ENCODE data around the gene MMP24. TPM values are rescaled to one million over a fixed set of nuclear protein-coding genes. Genes with fewer than 3 reads are reported as not detected.
A peak's percentile ranks its signal among the peaks of the same experiment; 100 is the strongest.

MMP24 gene
- total RNA-seq, 1 donor from 2014 or later: 15.6 TPM

DNA sequence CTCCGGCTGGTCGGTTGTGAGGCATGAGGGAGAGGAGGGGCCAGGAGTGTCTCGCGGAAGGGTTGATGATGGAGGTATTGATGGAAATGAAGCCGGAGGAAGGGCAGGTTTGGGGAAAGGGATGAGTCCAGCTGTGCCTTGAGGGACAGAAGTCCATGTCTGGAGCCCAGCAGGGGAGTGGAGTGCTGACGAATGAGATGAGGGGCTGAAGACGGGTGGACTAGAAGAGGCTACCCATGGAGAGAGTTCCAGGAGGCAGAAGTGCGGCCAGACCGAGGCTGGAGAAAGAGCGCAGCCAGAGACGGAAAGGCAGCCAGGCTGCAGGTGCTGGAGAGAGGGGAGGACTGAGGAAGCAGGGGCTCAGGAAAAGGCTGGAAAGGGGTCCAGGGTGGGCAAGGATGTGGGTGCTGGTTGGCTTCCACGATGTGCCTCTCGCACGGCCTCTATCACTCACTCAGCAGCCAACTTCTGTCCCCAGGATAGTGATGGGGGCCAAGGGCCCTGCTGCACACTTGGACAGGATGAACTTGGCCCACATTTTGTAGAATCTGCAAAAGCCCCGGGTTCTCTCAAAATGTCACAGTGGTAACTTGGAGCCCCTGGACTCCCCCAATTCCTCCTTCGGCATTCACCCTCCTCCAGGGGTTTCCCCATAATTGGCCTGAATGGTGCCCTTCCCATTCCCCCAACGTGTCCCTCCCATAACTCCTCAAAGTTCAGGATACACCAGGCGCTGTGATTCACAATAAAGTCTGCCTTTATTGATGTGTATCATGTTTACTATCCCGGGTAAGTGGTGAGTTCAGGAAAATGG lies 58.7 kb downstream of the MMP24 start:
- H3K27ac Mint-ChIP-seq (ENCODE audit: unreplicated experiment): peak overlapping the region; percentile 96
- Histone ChIP-seq H2AFZ (ENCODE audit: low read depth, low read length) (peak overlapping the region; percentile 73), H3K4me1 (ENCODE audit: insufficient read depth, low read length) (peaks cover 18% of the 10 kb centered on the region), H3K4me3 (ENCODE audit: insufficient read depth, low read depth, low read length) (peak overlapping the region; percentile 80), H3K27me3 (ENCODE audit: insufficient read depth, low read length) (no peaks in the 10 kb centered on the region), H3K9me3 (ENCODE audit: insufficient read depth, low read depth, low read length) (no peaks in the 10 kb centered on the region), H3K9ac (ENCODE audit: low read length) (peak overlapping the region; percentile 93), H3K4me2 (ENCODE audit: low read length) (peak overlapping the region; percentile 89), H4K20me1 (ENCODE audit: insufficient read depth, low read length) (peaks cover 20% of the 10 kb centered on the region), H3K36me3 (ENCODE audit: insufficient read depth, low read length) (peaks cover 1% of the 10 kb centered on the region), H3K27ac (ENCODE audit: low read depth, low read length) (peak overlapping the region; percentile 81), H3K79me2 (ENCODE audit: insufficient read depth, low read length) (peaks cover 43% of the 10 kb centered on the region)
- TF ChIP-seq, protein P1, sequence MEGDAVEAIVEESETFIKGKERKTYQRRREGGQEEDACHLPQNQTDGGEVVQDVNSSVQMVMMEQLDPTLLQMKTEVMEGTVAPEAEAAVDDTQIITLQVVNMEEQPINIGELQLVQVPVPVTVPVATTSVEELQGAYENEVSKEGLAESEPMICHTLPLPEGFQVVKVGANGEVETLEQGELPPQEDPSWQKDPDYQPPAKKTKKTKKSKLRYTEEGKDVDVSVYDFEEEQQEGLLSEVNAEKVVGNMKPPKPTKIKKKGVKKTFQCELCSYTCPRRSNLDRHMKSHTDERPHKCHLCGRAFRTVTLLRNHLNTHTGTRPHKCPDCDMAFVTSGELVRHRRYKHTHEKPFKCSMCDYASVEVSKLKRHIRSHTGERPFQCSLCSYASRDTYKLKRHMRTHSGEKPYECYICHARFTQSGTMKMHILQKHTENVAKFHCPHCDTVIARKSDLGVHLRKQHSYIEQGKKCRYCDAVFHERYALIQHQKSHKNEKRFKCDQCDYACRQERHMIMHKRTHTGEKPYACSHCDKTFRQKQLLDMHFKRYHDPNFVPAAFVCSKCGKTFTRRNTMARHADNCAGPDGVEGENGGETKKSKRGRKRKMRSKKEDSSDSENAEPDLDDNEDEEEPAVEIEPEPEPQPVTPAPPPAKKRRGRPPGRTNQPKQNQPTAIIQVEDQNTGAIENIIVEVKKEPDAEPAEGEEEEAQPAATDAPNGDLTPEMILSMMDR (IDR thresholded peaks at IDR 0.05; ENCODE audit: insufficient read depth, low read depth, low read length): no peak
- TF ChIP-seq EZH2 (IDR thresholded peaks at IDR 0.05; ENCODE audit: insufficient read depth, low read length): no peak
- no peak for FAIRE-seq
- DNase-seq (ENCODE audit: low read depth): no peak
- H3K9me3 Mint-ChIP-seq (ENCODE audit: unreplicated experiment): no peaks in the 10 kb centered on the region
- peaks cover 7% of the 10 kb centered on the region for H3K36me3 Mint-ChIP-seq (ENCODE audit: low read depth, unreplicated experiment)
- peaks cover under 1% of the 10 kb centered on the region for H3K27me3 Mint-ChIP-seq (ENCODE audit: low read depth, unreplicated experiment)
- peaks cover 9% of the 10 kb centered on the region for H3K4me1 Mint-ChIP-seq (ENCODE audit: low read depth, unreplicated experiment)
- H3K4me3 Mint-ChIP-seq (ENCODE audit: unreplicated experiment): peak overlapping the region; percentile 95

GRCh38 chr20:35285806-35286076 lies 59.3 kb downstream of the MMP24 start:
- Histone ChIP-seq H3K27ac (ENCODE audit: low read depth, low read length) (no peak overlapping the region), H3K9me3 (ENCODE audit: insufficient read depth, low read depth, low read length) (no peaks in the 10 kb centered on the region), H2AFZ (ENCODE audit: low read depth, low read length) (no peak overlapping the region), H3K4me2 (ENCODE audit: low read length) (peak overlapping the region; percentile 89), H3K36me3 (ENCODE audit: insufficient read depth, low read length) (no peaks in the 10 kb centered on the region), H3K79me2 (ENCODE audit: insufficient read depth, low read length) (peaks cover 37% of the 10 kb centered on the region), H3K9ac (ENCODE audit: low read length) (no peak overlapping the region), H3K27me3 (ENCODE audit: insufficient read depth, low read length) (no peaks in the 10 kb centered on the region), H3K4me3 (ENCODE audit: insufficient read depth, low read depth, low read length) (no peak overlapping the region), H4K20me1 (ENCODE audit: insufficient read depth, low read length) (peaks cover 15% of the 10 kb centered on the region), H3K4me1 (ENCODE audit: insufficient read depth, low read length) (peaks cover 18% of the 10 kb centered on the region)
- no peak for DNase-seq (ENCODE audit: low read depth)
- TF ChIP-seq, protein P1 (IDR thresholded peaks at IDR 0.05; ENCODE audit: insufficient read depth, low read depth, low read length): no peak
- TF ChIP-seq EZH2 (IDR thresholded peaks at IDR 0.05; ENCODE audit: insufficient read depth, low read length): no peak
- Mint-ChIP-seq H3K27me3 (ENCODE audit: low read depth, unreplicated experiment) (peaks cover 5% of the 10 kb centered on the region), H3K27ac (ENCODE audit: unreplicated experiment) (peak overlapping the region; percentile 70), H3K9me3 (ENCODE audit: unreplicated experiment) (no peaks in the 10 kb centered on the region), H3K36me3 (ENCODE audit: low read depth, unreplicated experiment) (peaks cover 6% of the 10 kb centered on the region), H3K4me1 (ENCODE audit: low read depth, unreplicated experiment) (peaks cover 9% of the 10 kb centered on the region), H3K4me3 (ENCODE audit: unreplicated experiment) (peak overlapping the region; percentile 95)
- FAIRE-seq: no peak
